Measurements from ENCODE around the gene PXDN.
"Not testable (repeated sequence)": the region's sequence is repeated elsewhere in the genome, so short reads cannot be mapped to it uniquely, and the experiment has no call there.

The PXDN gene

DNA sequence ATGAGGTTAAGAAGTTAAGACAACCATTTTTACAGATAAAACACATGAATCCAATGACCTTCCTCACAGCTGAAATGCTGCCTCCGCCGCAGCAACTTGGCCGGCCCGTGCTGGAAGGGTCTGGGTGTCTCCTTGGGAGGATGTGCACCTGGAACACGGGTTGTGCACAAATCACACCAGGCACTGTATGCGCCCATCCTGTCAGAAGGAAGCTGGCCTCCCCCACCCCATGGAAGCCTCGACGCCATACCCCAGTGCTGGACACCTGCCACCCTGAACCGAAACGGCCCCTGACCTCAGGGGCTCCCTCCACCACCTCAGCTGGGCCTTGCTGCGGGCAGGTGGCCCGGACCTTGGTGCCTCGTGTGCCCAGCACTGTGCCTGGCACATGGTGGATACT is 111.8 kb downstream of the PXDN start:
- in situ Hi-C loops (cut with MboI; ENCODE audit: low pct_unique_long_range_greater_than_20kb, low sequenced_read_pairs): no loop called here
- no peak for DNase-seq

DNA sequence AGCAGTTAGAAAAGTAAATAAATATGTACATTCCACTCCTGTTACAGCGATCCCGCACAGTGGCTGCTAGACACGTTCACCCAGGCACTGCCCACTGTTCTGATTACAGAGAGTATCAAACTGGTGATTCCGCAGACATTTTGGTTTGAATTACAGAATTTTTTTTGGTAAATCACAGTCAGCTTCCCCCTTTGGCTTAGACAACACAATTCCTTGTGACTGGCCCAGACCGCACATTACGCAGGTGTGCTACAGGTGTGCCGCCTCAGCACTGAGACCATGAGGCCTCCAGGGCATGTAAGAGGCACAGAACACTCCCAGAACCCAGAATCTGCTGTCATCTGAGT is 112.3 kb downstream of the PXDN start:
- in situ Hi-C loops (cut with MboI; ENCODE audit: low pct_unique_long_range_greater_than_20kb, low sequenced_read_pairs): no loop called here
- no peak for DNase-seq

DNA sequence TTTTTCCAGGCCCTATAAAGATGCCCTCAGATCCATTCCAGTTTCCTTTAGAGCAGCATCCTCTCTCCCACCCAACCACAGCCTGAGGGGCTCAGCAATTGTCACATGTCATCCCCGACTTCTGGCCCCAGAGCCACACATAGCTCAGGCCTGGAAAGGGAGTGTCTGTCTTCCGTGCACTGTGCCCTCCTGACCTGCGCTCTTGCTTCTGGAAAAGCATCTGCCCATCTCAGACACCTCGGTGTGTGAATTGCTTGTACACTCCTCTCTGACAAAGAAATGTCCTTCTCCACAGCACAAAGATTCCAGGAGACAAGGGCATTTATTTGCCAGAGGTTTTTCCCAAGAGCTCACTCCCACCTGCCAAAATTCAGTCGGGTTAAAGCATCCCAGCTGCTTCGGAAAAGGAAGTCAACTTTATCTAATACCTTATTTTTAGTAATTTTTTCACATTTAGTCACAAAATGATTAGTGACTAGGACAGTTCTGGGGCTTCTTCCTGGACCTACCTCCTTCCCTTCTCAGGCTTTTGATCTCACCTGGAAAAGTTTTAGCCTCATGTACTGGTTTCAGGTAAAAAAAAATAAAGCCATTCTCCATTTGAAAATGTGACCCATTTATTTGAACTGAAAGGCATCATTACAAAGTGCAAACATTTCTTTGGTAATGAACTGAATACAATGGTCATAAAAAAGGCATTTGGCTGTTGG is 112.9 kb downstream of the PXDN start:
- in situ Hi-C loops (cut with MboI; ENCODE audit: low pct_unique_long_range_greater_than_20kb, low sequenced_read_pairs): no loop called here
- no peak for DNase-seq

DNA sequence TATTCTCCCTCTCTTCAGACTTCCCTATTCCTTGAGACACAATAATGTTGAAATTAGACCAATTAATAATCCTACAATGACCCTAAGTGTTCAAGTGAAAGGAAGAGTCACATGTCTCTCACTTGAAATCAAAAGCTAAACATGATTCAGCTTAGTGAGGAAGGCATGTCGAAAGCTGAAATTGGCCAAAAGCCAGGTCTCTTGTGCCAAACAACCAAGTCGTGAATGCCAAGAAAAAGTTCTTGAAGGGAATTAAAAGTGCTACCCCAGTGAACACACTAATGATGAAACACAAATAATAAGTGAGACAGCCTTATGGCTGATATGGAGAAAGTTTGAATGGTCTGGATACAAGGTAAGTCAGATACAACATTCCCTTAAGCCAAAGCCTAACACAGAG is 115.4 kb downstream of the PXDN start:
- in situ Hi-C loops (cut with MboI; ENCODE audit: low pct_unique_long_range_greater_than_20kb, low sequenced_read_pairs): no loop called here
- DNase-seq: no peak

DNA sequence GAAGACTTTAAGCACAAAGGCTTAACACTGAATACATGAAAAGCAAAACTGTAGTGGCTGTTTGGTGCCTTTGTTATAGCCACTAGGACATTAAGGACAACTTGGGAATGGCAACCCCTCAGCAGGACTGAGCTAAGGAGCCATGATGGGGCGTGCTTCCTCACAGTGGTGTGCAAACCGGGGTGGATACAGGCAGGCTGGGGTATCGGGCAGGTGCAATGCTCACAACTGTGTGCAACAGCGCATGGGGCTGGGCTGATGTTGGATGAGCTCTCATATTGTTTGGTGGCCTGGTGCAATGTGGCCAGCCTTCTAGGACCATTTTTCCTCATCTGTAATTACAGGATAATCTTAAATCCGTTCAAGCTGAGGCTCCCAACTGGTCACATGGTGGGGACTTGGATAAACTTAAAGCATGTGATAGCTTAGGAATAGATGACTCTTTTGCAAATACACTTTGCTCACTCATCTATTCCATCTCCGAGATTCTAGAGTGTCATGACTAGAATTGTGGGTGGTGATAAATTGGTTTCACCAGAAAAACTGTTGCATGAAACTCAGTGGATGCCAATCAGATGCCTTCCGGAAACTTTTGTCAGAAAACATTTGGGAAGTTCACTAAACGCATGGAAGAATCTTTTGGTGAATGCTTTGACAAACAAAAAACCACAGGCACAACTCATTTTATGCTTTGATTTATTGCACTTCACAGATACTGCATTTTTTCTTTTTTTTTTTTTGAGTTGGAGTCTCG is 116.5 kb downstream of the PXDN start:
- in situ Hi-C loops (cut with MboI; ENCODE audit: low pct_unique_long_range_greater_than_20kb, low sequenced_read_pairs): no loop called here
- DNase-seq: no peak

DNA sequence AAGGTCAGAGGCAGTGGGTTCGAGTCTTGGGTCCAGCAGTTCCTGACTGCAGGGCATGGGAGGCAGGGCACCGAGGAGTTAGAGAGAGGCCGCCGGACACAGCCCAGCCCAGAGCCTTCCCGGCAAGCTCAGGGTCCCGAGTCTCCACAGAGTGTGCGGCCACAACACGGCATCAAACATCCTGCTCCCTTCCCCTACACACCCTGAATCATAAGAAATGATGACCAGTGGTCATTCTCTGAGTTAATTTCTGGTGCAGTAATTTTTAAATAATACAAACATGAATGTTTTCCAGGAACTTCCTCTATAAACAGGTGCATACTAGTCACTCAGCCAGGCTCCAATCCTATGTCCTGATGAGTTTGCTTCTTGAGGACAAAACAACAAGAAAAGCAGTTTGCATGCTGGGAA is 118.0 kb downstream of the PXDN start:
- in situ Hi-C loops (cut with MboI; ENCODE audit: low pct_unique_long_range_greater_than_20kb, low sequenced_read_pairs): no loop called here
- DNase-seq: no peak

DNA sequence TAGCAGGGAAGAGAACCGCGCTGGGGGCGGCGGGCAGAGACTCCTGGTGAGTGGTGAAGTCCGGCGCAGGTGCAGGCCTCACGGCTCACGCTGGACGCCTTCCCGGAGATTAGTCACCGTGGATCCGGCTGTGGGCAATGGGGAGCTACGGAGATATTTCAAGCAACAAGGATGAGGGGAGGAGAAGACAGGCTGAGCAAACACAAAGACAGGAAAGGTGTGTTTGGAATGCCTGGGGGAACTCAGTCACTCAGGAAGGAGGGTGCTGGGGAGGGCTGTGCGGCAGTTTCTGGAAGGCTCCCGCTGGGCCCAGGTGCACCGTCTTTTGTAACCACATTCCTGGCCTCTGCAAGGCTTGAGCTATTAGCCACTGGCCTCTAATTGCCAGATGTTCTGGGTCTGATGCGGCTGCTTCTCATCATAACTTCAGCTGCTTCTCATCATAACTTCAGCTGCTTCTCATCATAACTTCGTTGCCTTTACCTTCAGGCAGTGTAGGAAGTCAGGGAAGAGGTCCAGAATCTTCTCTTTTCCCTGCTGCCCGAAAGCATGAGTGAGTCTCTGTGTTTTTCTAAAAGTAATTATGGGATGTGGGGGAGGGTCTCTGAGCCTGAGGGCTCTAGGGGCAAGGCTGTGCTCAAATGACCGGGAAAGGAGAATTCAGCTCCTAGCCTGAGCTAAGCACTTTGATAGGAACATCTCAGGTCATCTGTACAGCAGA is 118.9 kb downstream of the PXDN start:
- DNase-seq: no peak
- in situ Hi-C loops (cut with MboI; ENCODE audit: low pct_unique_long_range_greater_than_20kb, low sequenced_read_pairs): no loop called here

DNA sequence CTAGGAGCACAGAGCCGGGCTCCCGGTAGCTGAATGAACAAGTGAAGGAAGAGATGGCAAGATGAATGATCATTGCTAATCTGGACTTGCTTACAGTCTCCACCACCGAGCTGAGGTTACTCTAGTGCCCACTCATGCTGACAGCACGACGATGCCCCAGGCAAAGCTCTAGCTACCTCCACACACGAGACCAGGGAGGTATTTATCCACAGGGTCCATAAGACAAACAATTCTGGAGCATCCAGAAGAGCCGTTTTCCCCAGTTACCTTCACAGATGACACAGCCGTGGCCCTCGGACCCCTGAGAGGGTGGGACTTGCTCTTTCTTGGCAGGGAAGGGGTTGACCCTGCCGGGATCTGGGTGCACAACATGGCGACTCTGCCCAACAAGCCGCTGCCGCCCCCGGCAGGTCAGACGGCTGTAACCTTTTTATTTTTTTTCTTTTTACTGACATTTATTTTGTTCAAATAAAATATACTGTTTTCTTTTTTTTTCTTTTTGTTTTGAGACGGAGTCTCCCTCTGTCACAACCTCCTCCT is 120.3 kb downstream of the PXDN start:
- no peak for DNase-seq
- in situ Hi-C loops (cut with MboI; ENCODE audit: low pct_unique_long_range_greater_than_20kb, low sequenced_read_pairs): no loop called here

DNA sequence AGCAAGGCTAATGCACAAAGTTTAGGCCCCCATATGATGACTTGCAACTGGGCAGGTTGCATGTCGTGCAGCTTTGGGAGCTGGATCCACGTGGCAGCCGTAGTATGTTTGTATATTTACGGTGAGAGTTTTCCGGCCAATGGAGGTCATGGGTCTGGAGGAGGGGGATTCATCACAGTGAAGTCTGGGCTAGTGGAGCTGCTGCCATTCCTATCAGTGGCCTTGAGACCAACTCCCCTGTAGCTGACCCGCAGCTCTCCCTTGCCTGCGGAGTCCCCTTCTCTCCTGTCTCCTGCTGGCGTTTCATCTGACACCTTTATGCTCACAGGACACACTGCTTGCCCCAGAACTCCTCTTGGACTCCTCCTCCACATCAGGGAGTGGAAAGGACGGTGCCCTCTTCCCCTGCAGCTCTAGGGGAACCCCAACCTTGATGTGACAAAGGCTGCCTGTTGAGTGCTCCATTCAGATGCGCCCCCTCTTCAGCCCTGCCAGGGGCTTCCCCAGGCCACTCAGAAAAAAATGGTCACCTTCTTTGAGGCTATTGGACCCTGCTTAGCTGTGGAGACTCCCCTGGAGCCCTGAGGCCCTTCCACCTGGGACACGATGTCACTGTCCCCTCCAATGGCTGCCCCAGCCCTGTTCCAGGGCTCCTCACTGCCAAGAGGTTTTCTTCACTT is 121.7 kb downstream of the PXDN start:
- in situ Hi-C loops (cut with MboI; ENCODE audit: low pct_unique_long_range_greater_than_20kb, low sequenced_read_pairs): no loop called here
- DNase-seq: no peak

DNA sequence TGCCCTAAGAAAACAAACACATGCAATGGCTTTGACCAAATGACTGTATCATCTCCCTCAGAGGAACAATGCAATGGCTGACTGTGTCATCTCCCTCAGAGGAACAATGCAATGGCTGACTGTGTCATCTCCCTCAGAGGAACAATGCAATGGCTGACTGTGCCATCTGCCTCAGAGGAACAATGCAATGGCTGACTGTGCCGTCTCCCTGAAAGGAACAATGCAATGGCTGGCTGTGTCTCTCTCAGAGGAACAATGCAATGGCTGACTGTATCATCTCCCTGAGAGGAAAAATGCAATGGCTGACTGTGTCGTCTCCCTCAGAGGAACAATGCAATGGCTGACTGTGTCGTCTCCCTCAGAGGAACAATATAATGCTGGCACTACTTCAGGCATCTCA is 122.3 kb downstream of the PXDN start:
- in situ Hi-C loops (cut with MboI; ENCODE audit: low pct_unique_long_range_greater_than_20kb, low sequenced_read_pairs); DNase-seq: not testable (repeated sequence)

DNA sequence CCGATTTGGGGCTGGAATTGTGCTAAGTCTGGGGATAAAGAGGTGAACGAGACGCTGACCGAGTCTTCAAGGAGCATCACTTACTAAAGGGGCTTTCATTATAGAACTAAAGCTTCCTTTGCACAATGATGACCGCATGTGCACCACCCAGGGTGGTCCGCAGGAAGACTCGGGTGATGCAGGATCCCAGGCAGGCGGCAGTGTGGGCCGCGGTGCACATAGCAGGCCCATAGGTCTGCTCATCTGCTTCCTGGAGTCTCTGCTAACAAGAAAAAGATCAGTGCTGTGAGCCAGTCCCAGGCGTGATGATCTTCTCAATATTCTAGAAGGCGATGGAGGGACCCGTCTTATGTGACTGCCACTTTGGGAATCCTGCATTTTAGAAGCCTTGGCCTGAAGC is 122.8 kb downstream of the PXDN start:
- DNase-seq: no peak
- in situ Hi-C loops (cut with MboI; ENCODE audit: low pct_unique_long_range_greater_than_20kb, low sequenced_read_pairs): no loop called here

DNA sequence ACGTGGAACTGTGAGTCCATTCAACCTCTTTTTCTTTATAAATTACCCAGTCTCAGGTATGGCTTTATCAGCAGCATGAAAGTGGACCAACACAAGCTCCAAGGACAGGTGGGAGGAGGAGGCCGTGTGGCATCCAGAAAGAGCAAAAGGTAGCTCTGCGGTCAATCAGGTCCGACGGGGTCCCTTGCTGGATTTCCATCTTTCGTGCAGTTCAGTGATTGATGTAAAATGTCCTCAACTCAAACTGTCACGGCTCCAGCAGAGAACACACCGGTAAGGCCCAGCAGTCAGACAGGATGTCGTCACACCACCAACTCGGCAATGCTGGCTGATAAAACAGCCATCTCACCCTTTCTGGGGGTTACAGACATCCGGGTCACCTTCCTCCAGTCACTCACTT is 123.3 kb downstream of the PXDN start:
- DNase-seq: no peak
- in situ Hi-C loops (cut with MboI; ENCODE audit: low pct_unique_long_range_greater_than_20kb, low sequenced_read_pairs): no loop called here

DNA sequence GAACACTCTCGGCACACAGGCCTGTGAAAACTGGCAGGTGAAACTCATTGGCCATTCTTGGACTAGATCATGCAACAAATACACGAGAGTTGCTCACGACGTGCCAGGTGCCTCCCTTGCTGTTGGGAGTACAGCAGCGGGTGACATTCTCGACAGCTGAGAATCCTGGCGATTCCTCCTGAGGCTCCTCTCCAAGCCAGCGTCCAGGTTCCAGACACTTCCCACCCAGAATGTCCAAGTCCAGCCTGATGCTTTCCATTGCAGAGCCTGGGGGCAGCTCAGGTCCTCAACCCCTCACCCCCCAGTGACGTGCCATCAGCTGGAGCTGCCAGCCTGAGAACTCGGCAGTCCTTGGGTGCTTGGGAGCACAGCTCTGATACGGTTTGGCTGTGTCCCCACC is 124.2 kb downstream of the PXDN start:
- in situ Hi-C loops (cut with MboI; ENCODE audit: low pct_unique_long_range_greater_than_20kb, low sequenced_read_pairs): no loop called here
- DNase-seq: no peak

DNA sequence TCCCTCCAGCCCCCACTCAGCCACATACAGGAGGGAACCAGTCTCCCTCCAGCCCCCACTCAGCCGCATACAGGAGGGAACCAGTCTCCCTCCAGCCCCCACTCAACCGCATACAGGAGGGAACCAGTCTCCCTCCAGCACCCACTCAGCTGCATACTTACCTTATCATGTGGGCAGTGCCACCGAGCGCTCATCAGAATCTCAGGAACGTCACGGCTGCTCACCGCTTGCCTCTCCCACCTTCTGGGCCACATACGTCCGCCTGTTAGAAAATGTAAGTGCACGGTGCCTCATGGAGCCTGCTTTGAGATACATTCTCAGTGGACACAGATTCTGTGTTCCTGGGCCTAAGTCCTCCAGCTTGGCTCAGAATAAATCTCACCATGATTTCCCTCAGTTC is 124.8 kb downstream of the PXDN start:
- in situ Hi-C loops (cut with MboI; ENCODE audit: low pct_unique_long_range_greater_than_20kb, low sequenced_read_pairs): no loop called here
- DNase-seq: no peak

DNA sequence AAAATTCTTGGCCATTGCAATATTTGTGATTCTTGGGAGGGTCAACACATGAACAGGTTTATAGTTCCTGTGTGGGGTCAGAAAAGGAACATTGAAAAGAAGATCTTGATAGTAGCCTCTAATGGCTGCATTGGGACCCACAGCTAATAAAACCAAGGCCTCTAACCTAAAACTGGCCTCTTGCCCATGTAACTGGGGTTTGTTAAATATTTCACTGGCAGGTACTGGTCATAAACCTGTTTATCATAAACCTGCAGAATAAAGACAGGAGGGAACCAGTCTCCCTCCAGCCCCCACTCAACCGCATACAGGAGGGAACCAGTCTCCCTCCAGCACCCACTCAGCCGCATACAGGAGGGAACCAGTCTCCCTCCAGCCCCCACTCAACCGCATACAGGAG is 125.3 kb downstream of the PXDN start:
- in situ Hi-C loops (cut with MboI; ENCODE audit: low pct_unique_long_range_greater_than_20kb, low sequenced_read_pairs): no loop called here

DNA sequence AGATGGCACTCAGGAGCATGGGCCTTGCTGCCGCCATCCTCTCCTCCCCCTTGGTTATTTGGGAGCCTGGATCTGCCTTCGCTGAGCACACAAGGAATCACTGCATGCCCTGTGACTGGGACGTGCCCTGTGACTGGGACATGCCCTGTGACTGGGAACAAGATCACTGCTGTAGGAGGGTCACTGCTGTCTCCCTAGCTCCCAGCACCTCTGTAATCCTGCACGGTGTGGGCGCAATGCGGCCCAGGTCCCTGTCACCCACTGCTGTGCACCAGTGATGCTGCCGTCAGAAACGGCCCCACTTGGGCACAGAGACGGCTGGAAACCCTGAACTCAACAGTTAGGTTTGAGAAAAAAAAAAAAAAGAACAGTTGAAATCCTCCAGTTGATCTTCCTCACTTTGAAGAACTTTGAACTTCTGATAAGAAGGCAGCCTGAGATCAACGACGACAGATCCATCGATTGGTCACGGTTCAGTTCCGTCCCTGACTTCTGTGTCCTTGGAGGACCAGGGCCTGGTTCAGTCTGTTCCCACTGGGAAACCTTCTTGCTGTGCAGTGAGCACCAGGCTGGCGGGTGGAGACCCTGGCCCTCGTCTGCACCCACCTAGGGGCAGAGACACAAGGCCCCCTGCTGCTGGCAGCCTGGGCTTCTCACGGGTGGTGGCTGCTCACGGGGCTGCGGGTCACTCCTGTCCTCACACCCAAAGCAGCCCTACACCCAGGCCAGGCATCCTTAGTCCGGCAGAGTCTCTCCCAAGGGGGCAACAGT is 125.9 kb downstream of the PXDN start:
- in situ Hi-C loops (cut with MboI; ENCODE audit: low pct_unique_long_range_greater_than_20kb, low sequenced_read_pairs): no loop called here
- DNase-seq: no peak

More for the DNA sequence above, 125.3 kb downstream of the PXDN start:
- no peak for DNase-seq

DNA sequence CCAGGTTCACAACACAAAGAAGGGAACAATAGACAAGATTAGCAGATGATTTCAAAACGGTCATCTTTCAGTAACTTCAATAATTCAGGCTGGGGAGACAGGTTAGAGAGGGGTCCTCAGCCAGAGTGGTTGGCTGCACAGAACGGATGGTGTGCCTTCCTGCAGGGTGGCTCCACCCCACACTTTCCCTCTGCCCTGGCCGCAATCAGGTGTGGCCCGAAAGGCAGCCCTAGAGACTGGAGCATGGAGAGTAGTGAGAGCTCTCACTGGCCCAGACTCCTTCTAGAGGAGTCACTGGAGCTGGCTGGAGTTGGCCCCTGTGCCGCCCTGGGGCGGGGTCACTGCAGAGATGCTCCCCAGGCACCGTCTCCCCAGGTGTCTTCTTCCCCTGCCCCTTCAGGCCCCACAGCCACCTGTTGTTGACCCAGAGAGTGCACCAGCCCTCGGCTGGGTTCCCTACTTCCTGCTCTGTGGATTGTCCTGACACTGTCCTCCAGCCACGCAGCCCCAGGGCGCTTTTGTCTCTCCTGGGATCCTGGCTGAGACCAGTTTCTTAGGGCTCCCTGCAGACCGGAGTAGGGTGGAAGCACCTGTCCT is 126.8 kb downstream of the PXDN start:
- in situ Hi-C loops (cut with MboI; ENCODE audit: low pct_unique_long_range_greater_than_20kb, low sequenced_read_pairs): no loop called here
- DNase-seq: no peak

DNA sequence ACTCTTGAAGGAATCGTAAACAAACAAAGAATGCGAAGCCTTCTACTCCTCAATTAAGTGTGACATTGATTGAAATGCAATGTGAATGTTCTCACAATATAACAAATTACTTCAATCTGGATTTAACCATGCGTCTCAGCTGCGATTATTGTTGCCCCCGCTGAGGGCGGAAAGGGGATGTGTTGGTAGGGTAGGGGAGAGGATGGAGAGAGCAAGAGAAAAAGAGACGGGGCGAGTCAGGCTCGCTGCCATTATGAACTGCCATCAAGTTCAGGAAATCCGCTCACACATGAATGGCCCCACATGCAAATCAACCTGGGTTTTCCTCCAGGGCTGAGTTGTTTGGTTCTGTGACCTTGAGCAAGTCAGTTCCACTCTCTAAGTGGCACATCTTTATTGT is 129.8 kb downstream of the PXDN start:
- DNase-seq: no peak
- in situ Hi-C loops (cut with MboI; ENCODE audit: low pct_unique_long_range_greater_than_20kb, low sequenced_read_pairs): no loop called here
